H1 (cell line): Measurements from ENCODE around the gene ANKS1A. TPM values are rescaled to one million over a fixed set of nuclear protein-coding genes. Genes with fewer than 3 reads are reported as not detected.
A peak's percentile ranks its signal among the peaks of the same experiment; 100 is the strongest.

Experiments used
- CTCF ChIA-PET: fragments of 300-600 bp; sonication (Branson Sonifier 250); formaldehyde crosslinking; loops from one replicate; lab custom pipeline; 2021; ENCODE audit not compliant: partially characterized antibody; lab: Charles Lee
- POLR2A ChIA-PET: fragments of 300-600 bp; sonication (Branson Sonifier 250); formaldehyde crosslinking; loops from one replicate; lab custom pipeline; 2021; ENCODE audit warnings: inconsistent platforms; ENCODE audit not compliant: partially characterized antibody; lab: Charles Lee
- DNase-seq, 2 experiments: peaks; one replicate each; pipeline versions ENCODE4 v3.0.0 to v3.0.0-alpha.2; 2010 to 2022; ENCODE audit warnings: low spot score in 2 of 2, low read depth in 1 of 2, mixed read lengths in 1 of 2
- FAIRE-seq: peaks from 2 replicates; lab custom pipeline; 2011; peaks lifted over from hg19 to GRCh38; lab: Jason Lieb, UNC
- H2AFZ ChIP-seq: 2 replicates; pipeline ENCODE4 v1.8.1; 2012; ENCODE audit warnings: low read length, inconsistent platforms
- H2AK5ac ChIP-seq: 2 replicates; pipeline ENCODE4 v1.6.1; 2013; ENCODE audit warnings: low read depth, low read length
- H2BK120ac ChIP-seq: replicated peaks from 2 replicates; pipeline ENCODE3; 2013; ENCODE audit warnings: low read depth, low read length, inconsistent platforms
- H2BK12ac ChIP-seq: 2 replicates; pipeline ENCODE4 v1.6.1; 2013; ENCODE audit warnings: low read depth, low read length
- H2BK15ac ChIP-seq: 2 replicates; pipeline ENCODE4 v1.6.1; 2013; ENCODE audit warnings: low read length
- H2BK20ac ChIP-seq: 2 replicates; pipeline ENCODE4 v1.6.1; 2013; ENCODE audit warnings: low read length
- H2BK5ac ChIP-seq: 2 replicates; pipeline ENCODE4 v1.6.1; 2013; ENCODE audit warnings: low read depth, low read length
- H3K14ac ChIP-seq: 2 replicates; pipeline ENCODE4 v1.6.1; 2013; ENCODE audit warnings: inconsistent platforms; ENCODE audit not compliant: insufficient read length
- H3K18ac ChIP-seq: 2 replicates; pipeline ENCODE4 v1.6.1; 2013; ENCODE audit warnings: low read length; ENCODE audit errors: extremely low read depth
- H3K23ac ChIP-seq: 2 replicates; pipeline ENCODE4 v1.6.1; 2013; ENCODE audit warnings: inconsistent platforms; ENCODE audit not compliant: insufficient read length
- H3K23me2 ChIP-seq: 2 replicates; pipeline ENCODE4 v1.6.1; 2013; ENCODE audit warnings: low read depth, low read length
- H3K27ac ChIP-seq: 2 replicates; pipeline ENCODE4 v1.6.1; 2011; ENCODE audit warnings: low read depth, low read length, inconsistent platforms
- H3K27me3 ChIP-seq, 4 experiments: replicated peaks in 1 of 4; 1 replicate in 1 of 4; 2 replicates in 3 of 4; pipeline versions ENCODE4 v1.6.1 to v1.8.1; 2011 to 2013; ENCODE audit warnings: low read length in 3 of 4, mild to moderate bottlenecking in 3 of 4, inconsistent platforms in 2 of 4, mixed read lengths in 2 of 4, moderate library complexity in 1 of 4; ENCODE audit not compliant: control insufficient read depth in 3 of 4, insufficient read depth in 3 of 4; ENCODE audit errors: extremely low read depth in 1 of 4
- H3K36me3 ChIP-seq, 4 experiments: 2 replicates each; pipeline versions ENCODE4 v1.6.1 to v1.8.1; 2011 to 2013; ENCODE audit warnings: mild to moderate bottlenecking in 4 of 4, low read length in 3 of 4, moderate library complexity in 2 of 4, control low read depth in 1 of 4, inconsistent platforms in 1 of 4; ENCODE audit not compliant: insufficient read depth in 4 of 4, control insufficient read depth in 2 of 4
- H3K4ac ChIP-seq: replicated peaks from 2 replicates; pipeline ENCODE3; 2013; ENCODE audit warnings: low read length, low read depth, mixed read lengths, inconsistent platforms; ENCODE audit not compliant: insufficient read length
- H3K4me1 ChIP-seq, 4 experiments: replicated peaks in 1 of 4; 1 replicate in 1 of 4; 2 replicates in 3 of 4; pipeline versions ENCODE4 v1.6.1 to v1.8.1; 2011 to 2013; ENCODE audit warnings: low read length in 3 of 4, inconsistent platforms in 2 of 4, mixed read lengths in 1 of 4; ENCODE audit not compliant: insufficient read depth in 4 of 4, control insufficient read depth in 3 of 4
- H3K4me2 ChIP-seq, 2 experiments: 2 replicates each; pipeline versions ENCODE4 v1.6.1 to v1.8.1; 2011 to 2013; ENCODE audit warnings: low read depth in 2 of 2, low read length in 2 of 2, control low read depth in 1 of 2, inconsistent platforms in 1 of 2, mild to moderate bottlenecking in 1 of 2; ENCODE audit not compliant: insufficient read depth in 1 of 2
- H3K4me3 ChIP-seq, 4 experiments: fragments of 200-600, 300-600 bp in 1 of 4; sonication (generic), shearing (Covaris generic), sonication (Bioruptor Twin) in 1 of 4; 2 replicates each; pipeline versions ENCODE4 v1.5.1 to v1.8.1; 2011 to 2016; ENCODE audit warnings: low read length in 4 of 4, low read depth in 3 of 4, control low read depth in 2 of 4, inconsistent platforms in 2 of 4, mild to moderate bottlenecking in 2 of 4, mixed read lengths in 1 of 4, moderate library complexity in 1 of 4; ENCODE audit not compliant: insufficient read depth in 2 of 4; ENCODE audit errors: extremely low read depth in 1 of 4
- H3K56ac ChIP-seq: replicated peaks from 2 replicates; pipeline ENCODE3; 2013; ENCODE audit warnings: low read depth, mild to moderate bottlenecking, mixed read lengths, low read length, inconsistent platforms; ENCODE audit not compliant: insufficient read length
- H3K79me1 ChIP-seq: 2 replicates; pipeline ENCODE4 v1.6.1; 2013; ENCODE audit warnings: low read depth, low read length, control low read depth
- H3K79me2 ChIP-seq, 2 experiments: 2 replicates each; pipeline versions ENCODE4 v1.6.1 to v1.8.1; 2012 to 2013; ENCODE audit warnings: low read length in 2 of 2, mild to moderate bottlenecking in 2 of 2, inconsistent platforms in 1 of 2; ENCODE audit not compliant: insufficient read depth in 2 of 2, control insufficient read depth in 1 of 2
- H3K9ac ChIP-seq, 4 experiments: replicated peaks in 1 of 4; 1 replicate in 1 of 4; 2 replicates in 3 of 4; pipeline versions ENCODE4 v1.6.1 to v1.8.1; 2011 to 2013; ENCODE audit warnings: low read depth in 3 of 4, low read length in 3 of 4, control low read depth in 2 of 4, mild to moderate bottlenecking in 2 of 4, moderate library complexity in 2 of 4, inconsistent platforms in 1 of 4; ENCODE audit errors: extremely low read depth in 1 of 4
- H3K9me3 ChIP-seq, 2 experiments: 2 replicates each; pipeline versions ENCODE4 v1.6.1 to v1.8.1; 2012 to 2013; ENCODE audit warnings: mild to moderate bottlenecking in 2 of 2, moderate library complexity in 2 of 2, control low read depth in 1 of 2, inconsistent platforms in 1 of 2, low read depth in 1 of 2, low read length in 1 of 2, mixed read lengths in 1 of 2; ENCODE audit not compliant: insufficient read depth in 2 of 2
- H4K20me1 ChIP-seq, 2 experiments: replicated peaks in 1 of 2; 2 replicates each; pipeline versions ENCODE3 to v1.8.1; 2011 to 2013; ENCODE audit warnings: inconsistent platforms in 2 of 2, low read length in 2 of 2, mild to moderate bottlenecking in 1 of 2; ENCODE audit not compliant: insufficient read depth in 2 of 2, control insufficient read depth in 1 of 2
- H4K5ac ChIP-seq: 2 replicates; pipeline ENCODE4 v1.6.1; 2013; ENCODE audit warnings: low read length, low read depth, mixed read lengths, inconsistent platforms; ENCODE audit not compliant: insufficient read length
- H4K8ac ChIP-seq: 2 replicates; pipeline ENCODE4 v1.8.0; 2013; ENCODE audit warnings: mild to moderate bottlenecking, moderate library complexity, low read length, inconsistent platforms; ENCODE audit not compliant: insufficient read depth; ENCODE audit errors: extremely low read depth
- H4K91ac ChIP-seq: replicated peaks from 2 replicates; pipeline ENCODE3; 2013; ENCODE audit warnings: low read length, mixed read lengths, inconsistent platforms; ENCODE audit not compliant: insufficient read length
- KDM4A ChIP-seq: IDR thresholded peaks from one replicate; pipeline ENCODE4 v1.7.1; 2012; ENCODE audit warnings: low read depth, mild to moderate bottlenecking, moderate library complexity, low read length, inconsistent platforms; ENCODE audit not compliant: severe bottlenecking
- KDM5A ChIP-seq: fragments of 200-600 bp; IDR thresholded peaks from 2 replicates; pipeline ENCODE4 v1.7.1; 2012; ENCODE audit warnings: mild to moderate bottlenecking, low read length, inconsistent platforms, mixed read lengths
- MAFK ChIP-seq: IDR thresholded peaks from 2 replicates; pipeline ENCODE4 v1.6.1; 2012; ENCODE audit warnings: low read depth, mild to moderate bottlenecking, improper control_type of control experiment, low read length
- SIN3A ChIP-seq, 2 experiments: IDR thresholded peaks in 1 of 2; conservative IDR thresholded peaks in 1 of 2; 2 replicates each; pipeline ENCODE4 v1.6.1; 2011 to 2012; ENCODE audit warnings: low read length in 2 of 2, improper control_type of control experiment in 1 of 2, low read depth in 1 of 2, mild to moderate bottlenecking in 1 of 2
- WGBS, 2 experiments: shearing (Covaris generic) in 1 of 2; methylation state at CpG; one replicate each; pipeline versions ENCODE4 v1.1.6 to v1.1.7; 2013 to 2015; ENCODE audit warnings: low lambda C conversion rate in 2 of 2, mixed read lengths in 2 of 2, inconsistent platforms in 1 of 2, low coverage in 1 of 2, missing lambda C conversion rate in 1 of 2; ENCODE audit not compliant: insufficient replicate concordance in 2 of 2, insufficient coverage in 1 of 2, insufficient read length in 1 of 2; ENCODE audit errors: extremely low coverage in 1 of 2, missing lambda C conversion rate in 1 of 2; 5-methylcytosine and 5-hydroxymethylcytosine counted together
- polyA plus RNA-seq, 7 experiments: library from polyadenylated mRNA; depleted of rRNA in 3 of 7; stranded (reverse) in 5 of 7; unstranded in 2 of 7; fragments of >200 nt in 5 of 7; fragments of 200-250 nt in 2 of 7; gene quantifications; 1 replicate in 5 of 7; 2 replicates in 1 of 7; 4 replicates in 1 of 7; pipeline versions ENCODE4 v1.2.1 to v1.2.3, GENCODE V29; 2011 to 2013; ENCODE audit warnings: missing spikeins in 2 of 7, mixed read lengths in 2 of 7
- total RNA-seq: library from RNA; stranded (reverse); fragmentation: NEBNext Ultra II Directional; extraction: Animal tissue kit (Norgen Biotek cat#: 25700); gene quantifications from 2 replicates; pipeline ENCODE4 v1.2.1, GENCODE V29; 2021

Gene ANKS1A
- total and polyA plus RNA-seq, 2 of the 8 experiments (the other 6 are each of a cell fraction or from before 2014, with no cell fraction given) = 9.8 to 30.9 TPM

GRCh38 chr6:35081426-35081851 lies 192.4 kb downstream of the ANKS1A start:
- 81% methylated on average over 13 of the region's 13 CpGs; no CpG with 5 or more reads in 1 of the 2 experiments for WGBS, 2 experiments
- Histone ChIP-seq H2BK20ac (no peak overlapping the region), H4K20me1 (peaks cover 0 to 3% of the 10 kb centered on the region in 2 experiments), H2BK12ac (no peak overlapping the region), H3K4me3 (no peak overlapping the region), H3K14ac (no peak overlapping the region), H3K23me2 (no peaks in the 10 kb centered on the region), H4K8ac (0 out of 2 replicates have a peak overlapping the region, but pooled peaks have one; percentile 78), H3K9me3 (no peaks in the 10 kb centered on the region), H3K4ac (no peak overlapping the region), H2BK120ac (no peak overlapping the region), H3K23ac (no peak overlapping the region), H3K27ac (no peak overlapping the region), H3K79me1 (no peaks in the 10 kb centered on the region), H3K79me2 (no peaks in the 10 kb centered on the region), H3K9ac (no peak overlapping the region), H3K56ac (no peak overlapping the region), H4K5ac (no peak overlapping the region), H3K4me1 (peaks cover 0 to 10% (median 4%) of the 10 kb centered on the region in 4 experiments; a peak in 3 of 7 replicates), H3K36me3 (peaks cover 3 to 16% (median 9%) of the 10 kb centered on the region in 4 experiments), H3K18ac (no peak overlapping the region), H2AK5ac (0 out of 2 replicates have a peak overlapping the region, but pooled peaks have one; percentile 15), H2AFZ (no peak overlapping the region), H3K27me3 (no peaks in the 10 kb centered on the region), H2BK15ac (no peak overlapping the region), H3K4me2 (no peak overlapping the region), H2BK5ac (0 out of 2 replicates have a peak overlapping the region, but pooled peaks have one; percentile 16), H4K91ac (no peak overlapping the region)
- ChIA-PET POLR2A (no interaction called here), CTCF (interaction anchor here (0.8 to 2.4 kb wide), 9 partner anchors 8 to 127 kb away, joined by 3 to 7 read pairs (median 3); no protein-coding TSS in a partner anchor)
- DNase-seq (no peak), FAIRE-seq (no peak)
- TF ChIP-seq SIN3A (conservative IDR thresholded peaks at IDR 0.05 in 1 of 2, IDR thresholded peaks at IDR 0.05 in 1 of 2; ENCODE audit: low read depth in 1 of 2, low read length in 2 of 2) (no peak), KDM5A (no peak), MAFK (no peak), KDM4A (no peak)
